Suppressor macrophage treated with lipopolysaccharide for 1 hour (primary cell): ENCODE data around the gene WFS1.

Experiments
- DNase-seq, 3 donors: peaks; one replicate each; pipeline ENCODE4 v3.0.0-alpha.2; 2020 to 2022

WFS1 gene

DNA sequence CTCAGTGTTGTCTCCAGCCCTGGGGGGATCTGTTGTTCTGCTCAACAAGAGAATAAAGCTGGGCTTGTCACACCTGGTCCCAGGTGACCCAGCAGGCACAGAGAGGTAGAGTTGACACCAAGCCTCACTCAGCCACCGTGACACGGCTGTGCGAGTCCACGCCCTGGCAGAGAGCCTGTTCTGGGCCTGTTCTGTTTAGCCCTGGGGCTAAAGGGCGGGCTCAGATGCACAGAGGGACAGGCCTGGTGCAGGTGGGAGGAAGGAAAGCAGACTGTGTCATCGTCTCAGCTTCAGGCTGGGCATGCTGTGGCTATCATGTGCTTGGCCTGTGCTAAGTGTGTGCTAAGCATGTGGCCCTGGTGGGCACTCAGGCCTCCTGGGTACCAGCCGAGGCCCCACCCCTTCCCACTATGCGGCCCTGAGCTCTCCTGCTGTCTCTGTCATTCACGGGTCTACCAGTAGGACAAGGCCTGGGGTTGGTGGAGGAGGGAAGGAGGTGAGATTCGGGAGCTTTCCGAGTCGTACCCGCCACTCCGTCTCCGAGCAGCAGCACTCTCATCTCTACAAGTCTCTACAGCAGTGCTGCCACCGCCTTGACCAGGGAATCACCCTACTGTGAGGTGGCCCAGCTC is 10.8 kb downstream of the WFS1 start:
- no peak for DNase-seq

DNA sequence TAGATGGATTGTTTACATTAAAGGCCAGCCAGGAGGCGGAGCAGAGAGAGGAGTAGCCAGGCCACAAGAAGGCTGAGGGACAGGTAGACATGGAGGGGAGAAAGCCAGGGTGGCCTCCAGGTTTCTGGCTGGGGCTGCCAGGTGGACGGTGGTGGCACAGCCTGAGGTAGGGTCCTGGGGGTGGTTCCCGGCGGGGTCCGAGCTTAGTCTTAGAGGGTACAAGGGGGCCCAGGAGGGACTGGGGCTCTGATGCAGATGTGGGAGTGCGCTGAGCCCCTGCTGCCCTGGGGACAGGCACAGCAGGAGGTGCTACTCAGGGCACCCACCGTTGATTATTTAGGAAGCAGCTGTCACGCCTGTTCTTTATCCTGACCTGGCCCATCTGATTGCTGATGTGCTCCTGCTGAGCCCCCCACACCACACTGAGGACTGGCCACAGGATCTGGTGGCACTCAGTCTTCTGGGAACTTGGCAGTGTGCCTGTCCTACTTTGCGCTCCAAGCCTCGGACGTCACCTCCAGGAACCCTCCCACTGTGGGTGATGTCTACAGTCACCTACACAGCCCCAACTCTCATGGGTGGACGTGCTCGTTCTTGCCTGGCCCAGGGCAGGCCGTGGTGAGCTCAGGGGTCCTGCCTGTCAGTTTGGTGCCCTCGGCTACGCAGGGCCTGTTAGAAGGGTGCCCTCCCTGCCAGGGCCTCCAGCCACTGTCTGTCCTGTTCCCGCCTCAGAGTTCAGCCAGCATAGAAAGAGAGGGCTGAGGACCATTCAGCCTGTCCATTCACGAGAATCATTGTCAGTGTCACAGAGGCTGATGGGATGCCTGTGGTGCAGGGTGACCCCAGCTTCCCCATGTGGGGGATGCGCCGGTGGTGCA is 12.0 kb downstream of the WFS1 start:
- no peak for DNase-seq

DNA sequence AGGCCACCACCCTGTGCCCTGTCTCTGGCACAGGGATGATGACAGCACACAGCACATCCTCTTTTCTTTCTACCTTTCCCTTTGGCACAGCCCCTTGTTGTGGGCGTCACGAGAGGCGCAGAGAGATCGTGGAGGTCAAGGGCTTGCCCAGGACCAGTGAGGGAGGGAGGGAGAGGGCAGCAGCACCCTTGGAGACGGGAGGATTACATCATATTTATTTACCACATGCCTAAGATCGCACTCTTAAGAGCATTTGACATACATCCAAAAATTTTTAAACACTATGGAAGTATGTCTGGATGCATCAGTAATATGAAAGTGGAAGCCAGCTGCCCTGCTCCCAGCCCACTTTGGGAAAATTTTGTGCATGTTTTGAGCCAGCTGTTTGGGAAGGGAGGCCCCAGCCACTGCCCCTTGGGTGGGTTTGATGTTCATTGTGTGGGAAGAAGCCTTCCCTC is 12.7 kb downstream of the WFS1 start:
- no peak for DNase-seq

DNA sequence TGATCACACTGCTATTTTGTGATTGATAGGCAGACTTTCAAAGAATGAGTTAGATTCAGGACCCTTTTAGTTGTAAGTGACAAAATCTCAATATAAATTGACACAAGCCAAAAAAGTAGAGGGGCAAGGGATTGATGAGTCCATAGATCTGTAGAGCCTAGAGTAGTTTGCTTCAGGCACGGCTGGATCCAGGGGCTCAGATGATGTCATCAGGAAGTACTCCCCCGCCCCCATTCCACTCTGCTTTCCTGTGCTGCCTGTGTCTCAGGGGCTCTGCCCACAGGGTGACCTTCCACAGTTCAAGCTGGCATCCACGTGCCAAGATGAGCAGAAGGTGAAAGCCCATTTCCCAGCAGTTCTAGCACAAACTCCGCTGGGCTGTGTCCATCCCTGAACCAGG is 13.6 kb downstream of the WFS1 start:
- no peak for DNase-seq

DNA sequence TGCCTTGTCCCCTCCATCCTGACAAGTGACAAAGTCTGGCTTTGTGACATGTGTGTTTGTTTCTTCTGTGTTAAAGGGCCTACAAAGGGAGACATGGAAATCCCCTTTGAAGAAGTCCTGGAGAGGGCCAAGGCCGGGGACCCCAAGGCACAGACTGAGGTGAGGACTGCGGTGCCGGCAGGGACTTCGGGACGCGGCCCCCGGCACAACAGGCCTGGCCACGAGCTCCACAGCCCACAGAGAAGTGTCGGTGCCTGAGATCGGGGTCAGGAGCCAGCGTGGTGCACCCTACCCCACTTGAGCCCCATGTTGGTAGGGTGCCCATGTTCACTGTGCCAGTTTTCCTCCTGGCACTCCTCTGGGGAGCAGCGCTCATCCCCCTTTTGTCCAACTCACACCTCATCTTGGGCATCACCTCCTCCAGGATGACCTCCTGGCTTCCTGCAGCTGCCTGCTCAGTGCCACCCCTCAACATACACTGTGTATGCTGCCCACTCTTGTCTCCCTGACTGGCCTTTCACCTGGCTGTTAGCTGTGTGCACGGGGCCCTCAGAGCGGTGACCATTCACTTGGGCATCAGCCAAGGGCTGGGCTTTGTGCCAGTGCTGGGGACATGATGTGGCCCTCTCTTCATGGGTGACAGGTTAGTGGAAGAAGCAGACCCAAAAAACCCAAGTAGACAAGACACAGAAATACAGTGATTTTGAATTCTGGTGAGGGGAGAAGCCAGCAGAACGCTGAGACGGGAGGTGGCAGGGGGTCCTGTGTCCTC is 17.6 kb downstream of the WFS1 start:
- DNase-seq, result no peak

DNA sequence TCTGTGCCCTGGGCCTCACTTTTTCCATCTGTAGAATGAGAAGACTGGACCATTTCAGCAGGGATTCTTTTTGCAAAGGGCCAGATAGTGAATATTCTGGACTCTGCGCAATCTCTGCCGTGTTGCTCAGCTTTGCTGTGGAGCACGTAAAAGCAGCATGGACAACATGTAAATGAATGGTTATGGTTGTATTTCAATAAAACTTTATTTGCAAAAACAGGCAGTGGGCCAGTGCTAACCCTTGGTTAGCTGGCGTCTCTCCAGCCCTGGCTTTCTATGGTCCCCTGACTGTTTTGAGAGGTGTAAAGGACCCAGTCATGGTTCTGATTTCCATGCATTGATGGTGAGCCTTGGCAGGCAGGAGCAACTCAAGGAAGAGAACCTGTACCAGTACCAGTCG is 18.7 kb downstream of the WFS1 start:
- DNase-seq, result no peak

DNA sequence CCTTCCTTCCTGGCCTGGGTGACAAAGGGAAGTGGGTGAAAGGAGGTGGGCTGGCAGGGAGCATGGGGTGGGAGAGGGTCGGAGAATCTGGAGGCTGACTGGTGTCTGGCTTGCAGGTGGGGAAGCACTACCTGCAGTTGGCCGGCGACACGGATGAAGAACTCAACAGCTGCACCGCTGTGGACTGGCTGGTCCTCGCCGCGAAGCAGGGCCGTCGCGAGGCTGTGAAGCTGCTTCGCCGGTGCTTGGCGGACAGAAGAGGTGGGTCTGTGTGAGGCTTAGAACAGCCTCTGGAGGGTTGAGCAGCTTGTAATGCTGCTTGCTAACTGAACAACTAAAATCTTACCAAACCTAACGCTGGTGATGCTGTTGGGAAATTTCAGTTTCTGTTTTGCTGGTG is 19.2 kb downstream of the WFS1 start:
- DNase-seq, result no peak

DNA sequence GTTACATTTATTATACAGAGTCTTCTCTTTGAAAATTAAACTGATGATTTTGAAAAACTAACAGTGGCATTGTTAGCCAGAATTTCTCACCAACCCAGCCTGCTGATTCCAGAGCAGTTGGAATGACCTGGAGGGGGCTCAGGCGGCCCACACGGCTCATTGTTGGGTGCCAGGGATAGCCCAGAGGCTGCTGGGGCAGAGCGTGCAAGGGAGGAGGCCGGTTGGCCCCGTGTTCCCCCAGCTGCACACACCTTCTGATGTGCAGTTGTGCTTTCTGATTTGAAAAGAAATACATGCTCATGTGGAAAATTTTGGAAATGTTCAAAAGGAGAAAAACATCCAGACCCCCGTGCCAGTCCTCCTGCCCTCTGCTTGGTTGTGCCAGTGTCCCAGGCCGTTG is 20.6 kb downstream of the WFS1 start:
- DNase-seq, result no peak

DNA sequence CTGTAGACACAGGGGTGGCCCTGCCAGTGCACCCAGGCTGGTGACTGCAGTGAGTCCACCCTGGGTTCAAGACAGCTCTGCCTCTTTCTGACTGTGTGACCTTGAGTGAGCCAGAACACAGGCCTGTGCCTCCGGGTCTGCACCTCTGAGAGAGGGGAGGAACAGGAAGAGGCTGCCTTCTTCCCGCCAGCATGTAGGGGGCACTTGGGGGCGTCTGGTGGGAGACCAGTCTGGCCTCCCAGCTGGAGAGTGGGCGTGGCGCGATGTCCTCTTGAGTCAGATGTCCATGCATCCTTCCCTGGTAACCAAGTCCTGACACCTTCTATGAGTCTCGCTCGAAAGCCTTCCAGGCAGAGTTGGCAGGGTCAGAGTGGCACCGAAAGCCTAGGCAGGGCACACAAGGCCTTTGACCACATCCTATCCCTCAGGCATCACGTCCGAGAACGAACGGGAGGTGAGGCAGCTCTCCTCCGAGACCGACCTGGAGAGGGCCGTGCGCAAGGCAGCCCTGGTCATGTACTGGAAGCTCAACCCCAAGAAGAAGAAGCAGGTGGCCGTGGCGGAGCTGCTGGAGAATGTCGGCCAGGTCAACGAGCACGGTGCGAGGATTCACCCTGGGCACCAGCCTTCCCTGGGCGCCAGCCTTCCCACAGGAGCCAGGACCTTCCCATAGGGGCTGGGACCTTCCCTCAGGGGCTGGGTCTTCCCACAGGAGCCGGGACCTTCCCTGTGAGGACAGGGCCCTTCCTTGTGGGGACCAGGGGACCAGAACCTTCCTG is 21.3 kb downstream of the WFS1 start:
- DNase-seq, result peak in 1 of 3 donors; percentile 1

DNA sequence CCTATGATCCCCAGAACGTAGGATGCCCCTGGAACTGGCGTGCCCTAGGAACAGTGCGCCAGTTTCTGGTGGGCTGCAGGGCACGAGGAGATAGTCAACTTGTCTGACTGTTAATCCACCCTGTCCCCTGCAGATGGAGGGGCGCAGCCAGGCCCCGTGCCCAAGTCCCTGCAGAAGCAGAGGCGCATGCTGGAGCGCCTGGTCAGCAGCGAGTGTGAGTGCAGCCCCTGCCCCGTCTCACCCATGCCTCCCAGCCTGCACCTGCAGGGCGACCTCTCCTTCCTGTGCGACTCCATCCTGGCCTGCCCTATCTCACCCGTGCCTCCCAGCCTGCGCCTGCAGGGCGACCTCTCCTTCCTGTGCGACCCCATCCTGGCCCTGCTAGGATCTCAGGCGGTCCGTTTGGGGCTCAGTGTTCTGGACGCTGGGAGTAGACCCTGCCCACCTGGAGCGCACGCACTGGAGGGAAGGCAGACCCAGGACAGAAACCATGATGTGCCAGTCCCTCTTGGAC is 22.2 kb downstream of the WFS1 start:
- DNase-seq, result no peak

DNA sequence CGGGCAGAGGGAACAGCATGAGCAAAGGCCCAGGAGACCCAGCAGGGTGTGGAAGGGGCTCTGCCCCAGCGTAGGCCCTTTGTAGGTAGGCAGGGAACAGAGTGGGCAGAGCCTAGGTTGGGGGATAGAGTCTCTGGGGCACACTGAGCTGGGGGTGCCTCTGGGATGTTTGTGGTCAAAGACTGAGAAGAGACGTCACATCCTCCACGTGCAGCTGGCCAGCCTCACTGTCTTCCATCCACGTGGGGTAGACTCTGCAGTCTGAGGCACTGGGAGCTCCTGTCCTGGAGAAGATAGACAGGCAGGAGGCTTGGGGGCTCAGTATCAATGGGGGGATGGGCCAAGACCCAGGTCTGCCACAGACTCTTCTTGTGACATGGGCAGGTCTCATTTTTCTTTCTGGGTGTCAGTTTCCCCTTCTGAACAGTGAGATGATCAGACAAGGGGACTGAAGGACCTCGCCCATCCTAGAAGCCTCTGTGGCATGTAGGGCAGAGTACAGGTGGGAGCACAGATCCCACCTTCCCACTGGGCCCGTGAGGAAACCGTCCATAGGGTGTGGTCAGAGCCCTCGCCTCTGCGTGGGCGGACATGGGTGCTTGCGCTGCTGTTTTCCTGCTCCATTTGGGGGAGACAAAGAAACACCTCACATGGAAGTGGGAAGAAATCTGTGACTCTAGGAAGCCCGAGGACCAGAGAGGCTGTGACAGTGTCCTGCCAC is 22.9 kb downstream of the WFS1 start:
- DNase-seq, result no peak

DNA sequence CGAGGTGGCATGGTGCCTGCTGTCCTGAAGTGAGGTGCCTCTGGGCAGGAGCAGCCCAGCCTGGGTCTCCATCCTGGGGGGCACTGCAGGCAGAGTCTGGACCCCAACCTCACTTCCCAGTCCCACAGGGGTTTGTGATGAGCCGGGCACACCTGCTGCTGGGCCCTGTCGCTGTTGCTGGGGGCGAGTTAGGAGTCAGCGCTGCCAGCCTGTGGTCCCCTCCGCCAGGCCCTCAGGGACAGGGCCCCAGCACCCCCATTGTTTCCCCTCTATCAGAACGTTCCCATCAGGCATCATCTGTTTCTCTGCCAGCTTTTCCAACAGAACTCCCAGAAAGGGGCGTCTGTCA is 23.4 kb downstream of the WFS1 start:
- DNase-seq, result no peak

DNA sequence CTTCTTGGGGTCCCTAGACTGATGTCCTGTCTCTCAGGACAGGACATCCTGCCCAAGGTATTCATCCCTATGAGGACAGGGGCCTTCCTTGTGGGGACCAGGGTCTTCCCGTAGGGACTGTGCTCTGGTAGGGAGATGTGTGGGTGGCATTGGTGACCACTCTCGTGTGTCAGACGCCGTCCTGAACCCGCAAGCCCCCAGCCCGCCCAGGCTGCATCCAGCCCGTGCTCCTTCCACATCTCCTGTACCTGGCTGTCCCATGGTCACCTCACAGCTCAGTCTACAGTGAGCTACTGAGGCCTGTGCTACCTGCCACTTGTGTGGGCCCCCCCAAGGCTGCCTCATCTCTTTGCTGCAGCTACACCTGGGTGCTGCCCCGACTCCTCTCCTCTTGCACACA is 24.0 kb downstream of the WFS1 start:
- DNase-seq, result no peak

DNA sequence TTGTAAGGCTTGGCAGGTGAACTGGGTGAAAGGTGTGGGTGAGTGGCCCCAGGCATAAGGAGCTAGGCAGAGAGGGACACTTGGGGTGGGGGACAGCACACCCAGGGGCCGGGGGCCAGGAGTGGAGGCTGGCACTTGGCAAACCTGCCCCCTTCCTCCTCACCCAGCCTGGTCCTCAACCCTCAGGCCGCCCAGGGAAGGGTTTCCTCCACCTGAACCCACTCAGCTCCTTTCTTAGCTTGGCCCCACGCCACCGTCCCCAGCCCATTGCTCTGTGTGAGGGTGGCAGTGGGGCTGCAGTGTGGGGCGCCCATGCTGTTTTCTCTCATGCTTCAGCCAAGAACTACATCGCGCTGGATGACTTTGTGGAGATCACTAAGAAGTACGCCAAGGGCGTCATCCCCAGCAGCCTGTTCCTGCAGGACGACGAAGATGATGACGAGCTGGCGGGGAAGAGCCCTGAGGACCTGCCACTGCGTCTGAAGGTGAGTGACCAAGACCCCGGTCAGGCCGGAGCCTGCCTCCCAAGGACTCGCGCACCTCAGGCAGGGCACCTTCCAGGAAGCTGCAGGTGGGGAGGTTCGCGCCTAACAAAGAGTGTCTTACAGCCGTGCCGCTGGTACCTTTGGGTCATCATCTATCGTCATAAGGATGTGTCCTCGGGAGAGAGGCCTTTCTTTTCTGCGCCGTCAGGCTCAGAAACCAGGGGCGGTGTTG is 25.2 kb downstream of the WFS1 start:
- no peak for DNase-seq

DNA sequence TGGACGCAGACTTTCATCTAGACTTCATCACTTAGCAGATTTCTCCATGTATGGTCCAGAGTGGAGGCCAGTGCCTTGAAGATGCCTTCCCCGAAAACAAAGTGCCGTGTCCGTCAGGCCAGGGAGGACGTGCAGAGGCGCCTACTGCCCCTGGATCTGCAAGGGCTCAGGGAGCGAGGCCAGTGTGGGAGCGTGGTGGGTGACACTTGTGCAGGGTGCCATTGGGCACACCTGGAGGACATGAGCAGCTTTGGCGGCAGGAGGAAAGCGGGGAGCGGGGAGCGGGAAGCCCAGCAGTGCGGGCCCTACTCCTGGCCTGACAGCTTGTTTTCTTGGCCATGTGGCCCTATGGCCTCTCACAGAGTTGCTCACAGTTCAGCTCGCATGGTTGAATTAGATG is 25.8 kb downstream of the WFS1 start:
- DNase-seq, result no peak

DNA sequence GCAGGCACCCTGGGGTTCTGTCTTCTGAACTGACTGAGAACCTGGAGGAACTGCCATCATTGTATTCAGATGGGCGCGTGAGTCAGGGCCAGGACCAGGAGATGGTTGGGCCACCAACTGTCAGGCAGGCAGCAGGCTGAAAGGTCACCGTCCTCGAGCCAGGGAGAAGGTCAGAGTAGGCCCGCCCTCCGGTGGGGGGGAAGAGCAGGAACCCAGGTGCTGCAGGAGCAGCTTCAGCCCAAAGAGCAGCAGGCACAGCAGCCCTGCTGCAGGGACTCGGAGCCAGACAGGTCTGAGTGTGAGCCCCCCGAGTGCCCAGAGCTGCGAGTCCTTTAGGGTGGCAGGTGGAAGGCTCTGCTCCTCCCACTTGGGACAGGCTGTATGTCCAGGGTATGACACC is 26.4 kb downstream of the WFS1 start:
- no peak for DNase-seq

DNA sequence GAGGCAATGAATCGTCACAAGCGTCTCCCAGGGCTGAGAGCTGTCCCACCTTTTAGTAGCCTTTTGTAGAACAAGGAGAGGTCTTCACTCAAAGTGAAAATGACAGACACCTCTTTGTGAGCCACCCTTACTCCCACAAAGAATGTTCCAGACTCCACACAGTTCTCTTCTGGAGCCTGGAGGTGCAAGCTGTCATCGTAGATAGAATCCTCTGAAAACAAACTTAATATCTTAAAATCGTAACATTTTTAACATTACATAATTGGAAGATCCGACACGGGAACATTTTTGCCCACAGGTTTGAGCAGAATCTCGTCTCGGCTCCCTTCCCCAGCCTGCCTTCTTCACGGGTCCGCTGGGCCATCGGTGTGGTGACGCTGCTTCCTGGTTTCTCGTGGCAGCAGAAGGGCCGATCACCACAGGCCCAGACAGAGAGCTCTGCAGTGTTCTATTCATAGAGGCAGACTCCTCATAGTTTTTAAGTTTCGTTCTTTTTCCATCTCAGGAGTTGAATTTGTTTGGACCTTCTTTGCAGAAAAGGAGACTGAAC is 27.7 kb downstream of the WFS1 start:
- DNase-seq, result no peak

DNA sequence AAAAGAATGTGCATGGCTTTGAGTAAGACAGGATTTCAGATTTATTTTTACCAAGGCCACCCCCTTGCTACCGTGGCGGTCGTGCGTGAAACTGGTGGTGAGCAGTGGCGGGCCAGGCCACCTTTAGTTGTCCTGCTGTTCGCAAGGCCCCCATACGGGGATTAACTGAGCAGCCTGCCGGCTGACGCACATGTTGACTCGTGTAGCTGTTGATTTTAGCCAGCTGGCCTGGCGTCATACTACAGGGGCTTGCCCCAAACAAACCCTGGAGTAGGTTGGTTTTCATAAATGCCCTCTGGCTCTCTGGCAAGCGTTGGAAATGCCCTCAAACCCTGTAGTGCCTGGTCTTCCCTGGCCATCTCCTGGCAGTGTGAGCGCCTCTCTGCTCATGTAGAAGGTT is 28.4 kb downstream of the WFS1 start:
- no peak for DNase-seq

DNA sequence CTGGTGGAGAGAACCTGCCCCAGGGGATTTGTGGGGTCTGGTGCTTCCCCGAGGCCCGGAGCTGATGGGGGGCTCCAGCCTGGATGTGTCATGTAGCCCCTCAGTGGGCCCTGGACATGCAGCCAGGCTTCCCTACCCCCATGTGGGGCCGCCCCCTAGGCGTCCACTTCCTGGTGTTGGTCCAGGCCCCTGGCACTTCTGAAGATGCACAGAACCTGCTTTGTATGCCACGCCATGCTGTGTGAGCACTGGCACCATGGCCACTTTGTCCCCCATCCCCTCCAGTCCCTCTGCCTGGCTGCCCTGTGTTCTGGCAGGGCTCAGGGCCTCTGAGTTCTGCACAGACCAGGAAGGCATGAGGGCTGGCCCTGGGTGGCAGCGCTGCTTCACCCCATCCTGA is 29.2 kb downstream of the WFS1 start:
- no peak for DNase-seq

DNA sequence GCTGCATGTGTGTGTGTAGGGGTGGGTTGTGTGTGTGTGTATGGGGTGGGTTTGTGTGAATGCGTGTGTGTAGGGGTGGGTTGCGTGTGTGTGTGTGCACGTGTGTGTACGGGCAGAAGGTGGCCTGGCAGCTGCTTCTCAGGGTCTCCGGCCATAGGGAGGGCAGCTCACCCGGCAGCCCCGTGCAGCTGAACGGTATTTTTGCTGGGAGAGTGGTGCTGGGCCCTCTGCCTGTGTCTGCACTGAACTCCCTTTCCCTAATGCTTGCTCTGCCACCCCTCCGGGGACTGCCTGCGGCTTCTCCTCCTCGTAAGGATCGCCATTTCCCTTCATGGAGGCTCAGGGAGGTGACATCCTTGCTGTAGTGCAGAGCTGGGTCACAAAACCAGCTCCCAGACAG is 30.2 kb downstream of the WFS1 start:
- no peak for DNase-seq

DNA sequence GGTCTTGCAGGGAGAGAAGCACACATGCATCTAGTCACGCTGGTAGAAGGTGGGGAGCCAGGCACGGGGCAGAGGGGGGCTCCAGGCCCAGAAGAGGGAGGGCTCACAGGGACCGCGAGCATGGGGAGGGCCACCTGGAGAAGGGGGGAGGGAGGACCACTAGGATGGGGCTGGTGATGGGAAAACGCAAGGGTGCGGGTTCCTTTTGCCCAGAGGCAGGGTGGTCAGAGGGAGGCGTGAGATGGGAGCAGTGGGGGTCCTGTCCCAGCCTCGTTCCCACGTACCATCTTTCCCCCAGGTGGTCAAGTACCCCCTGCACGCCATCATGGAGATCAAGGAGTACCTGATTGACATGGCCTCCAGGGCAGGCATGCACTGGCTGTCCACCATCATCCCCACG is 30.7 kb downstream of the WFS1 start:
- no peak for DNase-seq
